ENCODE measurements around the gene ARFGEF3. TPM values are rescaled to one million over a fixed set of nuclear protein-coding genes. Genes with fewer than 3 reads are reported as not detected.

ARFGEF3 gene
- total and polyA plus RNA-seq, 2 donors (not counting 1 experiment from before 2014, with no cell fraction given): not detected

GRCh38 chr6:138310294-138310693, 148.6 kb downstream of the ARFGEF3 start:
- no peaks in the 10 kb centered on the region for H3K27me3 ChIP-seq (replicated peaks in 1 of 4; ENCODE audit: control extremely low read depth in 1 of 4, control insufficient read depth in 3 of 4, insufficient read depth in 4 of 4, low read length in 3 of 4)
- H3K9me3 Mint-ChIP-seq (ENCODE audit: insufficient read depth): no peaks in the 10 kb centered on the region
- H4K20me1 ChIP-seq (ENCODE audit: control insufficient read depth, insufficient read depth, low read length, poor library complexity, severe bottlenecking): no peaks in the 10 kb centered on the region
- intact Hi-C loops (cut with micrococcal nuclease): no loop called here
- no peaks in the 10 kb centered on the region for H3K36me3 ChIP-seq (replicated peaks in 1 of 2; ENCODE audit: control extremely low read depth in 1 of 2, control insufficient read depth in 1 of 2, extremely low read depth in 1 of 2, insufficient read depth in 2 of 2, low read length in 1 of 2)
- WGBS (ENCODE audit: insufficient coverage): 100% methylated on average over 1 of the region's 3 CpGs
- H3K9me3 ChIP-seq (ENCODE audit: control extremely low read depth in 1 of 3, control insufficient read depth in 2 of 3, insufficient read depth in 1 of 3, low read length in 2 of 3): no peaks in the 10 kb centered on the region
- H3K4me1 ChIP-seq (ENCODE audit: control insufficient read depth in 2 of 2, insufficient read depth in 2 of 2, low read length in 2 of 2): no peaks in the 10 kb centered on the region
- H3K4me3 Mint-ChIP-seq: no peak overlapping the region
- H3K27ac Mint-ChIP-seq: no peak overlapping the region
- no peaks in the 10 kb centered on the region for H3K79me2 ChIP-seq (ENCODE audit: control insufficient read depth, insufficient read depth, low read length)
- DNase-seq: no peak
- H3K4me3 ChIP-seq (ENCODE audit: control extremely low read depth in 1 of 5, extremely low read depth in 1 of 5, insufficient read depth in 1 of 5, low read depth in 2 of 5, low read length in 4 of 5): no peak overlapping the region
- no peak overlapping the region for H3K4me2 ChIP-seq (replicated peaks; ENCODE audit: low read depth, low read length, poor library complexity, severe bottlenecking)
- CTCF ChIA-PET: no interaction called here
- H3K27me3 Mint-ChIP-seq: peaks cover 31% of the 10 kb centered on the region
- no peak overlapping the region for H3K27ac ChIP-seq (ENCODE audit: low read length in 2 of 2)
- POLR2A ChIA-PET: no interaction called here
- ATAC-seq (ENCODE audit: low read depth): no peak
- TF ChIP-seq CTCF (IDR thresholded peaks at IDR 0.05) (no peak), EZH2 (IDR thresholded peaks at IDR 0.05; ENCODE audit: borderline replicate concordance, insufficient read depth, low read depth, low read length, poor library complexity, severe bottlenecking) (no peak)
- no peak overlapping the region for H2AFZ ChIP-seq (ENCODE audit: insufficient read depth, low read depth, low read length, poor library complexity, severe bottlenecking)
- no peaks in the 10 kb centered on the region for H3K4me1 Mint-ChIP-seq
- no peak overlapping the region for H3K9ac ChIP-seq (ENCODE audit: low read length)

GRCh38 chr6:138310821-138311220, 149.1 kb downstream of the ARFGEF3 start:
- ChIA-PET CTCF (no interaction called here), POLR2A (no interaction called here)
- no peaks in the 10 kb centered on the region for H3K27me3 ChIP-seq (replicated peaks in 1 of 4; ENCODE audit: control extremely low read depth in 1 of 4, control insufficient read depth in 3 of 4, insufficient read depth in 4 of 4, low read length in 3 of 4)
- no peak overlapping the region for H3K27ac ChIP-seq (ENCODE audit: low read length in 2 of 2)
- no peaks in the 10 kb centered on the region for H3K9me3 ChIP-seq (ENCODE audit: control extremely low read depth in 1 of 3, control insufficient read depth in 2 of 3, insufficient read depth in 1 of 3, low read length in 2 of 3)
- no peak overlapping the region for H3K4me2 ChIP-seq (replicated peaks; ENCODE audit: low read depth, low read length, poor library complexity, severe bottlenecking)
- no peak overlapping the region for H3K4me3 ChIP-seq (ENCODE audit: control extremely low read depth in 1 of 5, extremely low read depth in 1 of 5, insufficient read depth in 1 of 5, low read depth in 2 of 5, low read length in 4 of 5)
- H3K4me1 Mint-ChIP-seq: no peaks in the 10 kb centered on the region
- H3K79me2 ChIP-seq (ENCODE audit: control insufficient read depth, insufficient read depth, low read length): no peaks in the 10 kb centered on the region
- no peaks in the 10 kb centered on the region for H3K36me3 ChIP-seq (replicated peaks in 1 of 2; ENCODE audit: control extremely low read depth in 1 of 2, control insufficient read depth in 1 of 2, extremely low read depth in 1 of 2, insufficient read depth in 2 of 2, low read length in 1 of 2)
- TF ChIP-seq CTCF (IDR thresholded peaks at IDR 0.05) (no peak), EZH2 (IDR thresholded peaks at IDR 0.05; ENCODE audit: borderline replicate concordance, insufficient read depth, low read depth, low read length, poor library complexity, severe bottlenecking) (no peak)
- H3K4me3 Mint-ChIP-seq: no peak overlapping the region
- H2AFZ ChIP-seq (ENCODE audit: insufficient read depth, low read depth, low read length, poor library complexity, severe bottlenecking): no peak overlapping the region
- H3K9me3 Mint-ChIP-seq (ENCODE audit: insufficient read depth): no peaks in the 10 kb centered on the region
- H3K4me1 ChIP-seq (ENCODE audit: control insufficient read depth in 2 of 2, insufficient read depth in 2 of 2, low read length in 2 of 2): no peaks in the 10 kb centered on the region
- H3K9ac ChIP-seq (ENCODE audit: low read length): no peak overlapping the region
- 88% methylated on average over 2 of the region's 2 CpGs for WGBS (ENCODE audit: insufficient coverage)
- no peak for ATAC-seq (ENCODE audit: low read depth)
- intact Hi-C loops (cut with micrococcal nuclease): no loop called here
- no peak overlapping the region for H3K27ac Mint-ChIP-seq
- peaks cover 33% of the 10 kb centered on the region for H3K27me3 Mint-ChIP-seq
- no peaks in the 10 kb centered on the region for H4K20me1 ChIP-seq (ENCODE audit: control insufficient read depth, insufficient read depth, low read length, poor library complexity, severe bottlenecking)
- no peak for DNase-seq
